ENCODE measurements around the gene S100A16. TPM values are rescaled to one million over a fixed set of nuclear protein-coding genes. Genes with fewer than 3 reads are reported as not detected.
A peak's percentile ranks its signal among the peaks of the same experiment; 100 is the strongest.
"Not testable (repeated sequence)": the region's sequence is repeated elsewhere in the genome, so short reads cannot be mapped to it uniquely, and the experiment has no call there.

Gene S100A16
- total and polyA plus RNA-seq, 5 experiments from 2014 or later: not detected

DNA sequence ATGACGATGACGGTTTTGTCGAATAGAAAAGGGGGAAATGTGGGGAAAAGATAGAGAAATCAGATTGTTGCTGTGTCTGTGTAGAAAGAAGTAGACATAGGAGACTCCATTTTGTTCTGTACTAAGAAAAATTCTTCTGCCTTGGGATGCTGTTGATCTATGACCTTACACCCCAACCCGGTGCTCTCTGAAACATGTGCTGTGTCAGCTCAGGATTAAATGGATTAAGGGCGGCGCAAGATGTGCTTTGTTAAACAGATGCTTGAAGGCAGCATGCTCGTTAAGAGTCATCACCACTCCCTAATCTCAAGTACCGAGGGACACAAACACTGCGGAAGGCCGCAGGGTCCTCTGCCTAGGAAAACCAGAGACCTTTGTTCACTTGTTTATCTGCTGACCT lies 37.4 kb downstream of the S100A16 start:
- ATAC-seq, DNase-seq, H3K4me3 Mint-ChIP-seq, H3K4me1 Mint-ChIP-seq, H3K9me3 Mint-ChIP-seq, H3K36me3 Mint-ChIP-seq: not testable (repeated sequence)
- POLR2A ChIA-PET: interaction anchor here (0.6 kb wide), 1 partner anchor 13 kb away, joined by 3 read pairs; no protein-coding TSS in a partner anchor
- Mint-ChIP-seq H3K27me3 (peaks cover 7 to 33% (median 15%) of the 10 kb centered on the region in 5 donors), H3K27ac (peak overlapping the region in 1 of 10 donors; percentile 44)

DNA sequence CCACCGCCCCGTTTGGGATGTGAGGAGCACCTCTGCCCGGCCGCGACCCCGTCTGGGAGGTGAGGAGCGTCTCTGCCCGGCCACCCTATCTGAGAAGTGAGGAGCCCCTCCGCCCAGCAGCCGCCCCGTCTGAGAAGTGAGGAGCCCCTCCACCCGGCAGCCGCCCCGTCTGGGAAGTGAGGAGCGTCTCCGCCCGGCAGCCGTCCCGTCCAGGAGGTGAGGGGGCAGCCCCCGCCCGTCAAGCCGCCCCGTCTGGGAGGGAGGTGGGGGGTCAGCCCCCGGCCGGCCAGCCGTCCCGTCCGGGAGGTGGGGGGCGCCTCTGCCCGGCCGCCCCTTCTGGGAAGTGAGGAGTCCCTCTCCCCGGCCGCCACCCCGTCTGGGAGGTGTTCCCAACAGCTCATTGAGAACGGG lies 37.9 kb downstream of the S100A16 start:
- H3K9me3 Mint-ChIP-seq, H3K4me1 Mint-ChIP-seq, ATAC-seq, DNase-seq, H3K4me3 Mint-ChIP-seq, H3K36me3 Mint-ChIP-seq, POLR2A ChIA-PET: not testable (repeated sequence)
- Mint-ChIP-seq H3K27me3 (peaks cover 7 to 33% (median 15%) of the 10 kb centered on the region in 5 donors), H3K27ac (peak overlapping the region in 1 of 10 donors; percentile 44)

DNA sequence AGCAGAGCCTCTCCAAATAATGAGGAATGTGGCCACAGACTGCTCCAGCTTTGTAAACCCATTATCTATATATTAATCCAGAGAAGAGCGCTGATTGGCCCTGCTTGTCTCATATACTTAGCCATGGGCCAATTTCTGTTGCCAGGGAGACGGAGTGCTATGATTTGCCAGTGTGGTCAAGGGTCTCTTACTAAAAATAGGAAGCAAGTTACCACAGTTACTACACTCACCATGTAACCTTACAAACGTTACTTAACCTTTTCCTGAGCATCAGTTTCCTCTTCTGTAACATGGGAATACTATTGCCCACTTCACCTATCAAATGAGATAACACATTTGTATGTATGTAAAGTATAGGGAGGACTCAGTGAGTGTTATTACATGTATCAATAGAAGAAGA lies 39.6 kb downstream of the S100A16 start:
- POLR2A ChIA-PET: interaction anchor here (5.8 kb wide), 1 partner anchor 37 kb away, joined by 44 read pairs; the partner anchor contains the start of gene S100A6
- Mint-ChIP-seq H3K36me3 (no peaks in the 10 kb centered on the region), H3K27ac (no peak overlapping the region), H3K4me3 (no peak overlapping the region), H3K9me3 (no peaks in the 10 kb centered on the region), H3K27me3 (peaks cover 7 to 25% (median 11%) of the 10 kb centered on the region in 5 donors), H3K4me1 (peaks cover 6 to 13% (median 7%) of the 10 kb centered on the region in 4 donors)
- ATAC-seq: no peak
- no peak for DNase-seq

DNA sequence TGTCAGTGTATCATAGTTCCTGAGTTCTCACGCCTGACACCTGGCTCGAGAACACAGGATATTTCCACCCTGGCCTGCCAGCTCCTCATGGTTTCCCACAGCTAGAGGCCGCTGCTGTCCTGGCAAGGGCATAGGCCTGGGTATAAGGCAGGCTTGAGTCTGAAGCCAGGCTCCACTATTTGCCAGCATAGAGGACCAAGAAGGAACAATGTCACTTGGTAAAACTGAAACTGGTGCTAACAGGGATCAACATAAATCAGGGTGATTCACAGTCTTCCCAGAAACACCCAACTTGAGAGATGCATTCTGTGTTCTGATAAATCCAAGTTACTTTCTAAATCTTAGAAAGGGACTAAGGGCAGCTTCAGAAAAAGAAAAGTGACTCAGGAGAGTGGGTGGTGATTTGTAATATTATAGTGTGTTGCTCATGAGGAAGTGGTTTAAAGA lies 40.3 kb downstream of the S100A16 start:
- Mint-ChIP-seq H3K27me3 (peaks cover 2 to 18% (median 4%) of the 10 kb centered on the region in 5 donors), H3K4me1 (peaks cover 10 to 20% (median 13%) of the 10 kb centered on the region in 4 donors), H3K36me3 (no peaks in the 10 kb centered on the region), H3K4me3 (no peak overlapping the region), H3K27ac (peak overlapping the region in 2 of 10 donors; percentile 9 to 10), H3K9me3 (no peaks in the 10 kb centered on the region)
- ATAC-seq (peak; percentile 82 to 87), DNase-seq (peak in 9 of 10 donors; percentile 25 to 77 (median 39))
- POLR2A ChIA-PET: interaction anchor here (1.8 to 5.8 kb wide), 2 partner anchors 36 to 40 kb away, joined by 8 to 44 read pairs; partner anchors contain the start of gene S100A6

DNA sequence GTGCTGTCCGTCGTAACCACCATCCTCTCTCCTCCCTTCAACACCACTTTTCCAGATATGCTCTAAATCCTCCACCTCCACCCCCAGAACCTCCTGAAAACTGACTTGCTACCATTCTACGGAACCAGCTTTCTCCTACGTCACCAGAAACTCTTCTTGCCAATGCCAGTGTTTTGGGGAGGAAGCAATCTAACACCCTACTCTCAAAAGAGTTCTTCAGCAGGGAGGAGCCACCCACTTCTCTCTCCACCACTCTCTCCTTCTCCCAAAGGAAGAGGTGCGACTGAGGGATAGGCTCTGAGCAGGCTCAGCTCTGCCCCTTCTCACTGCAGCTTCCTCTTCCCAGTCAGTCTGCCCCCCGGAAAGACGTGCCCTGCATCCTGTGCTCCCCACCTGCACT lies 41.2 kb downstream of the S100A16 start:
- Mint-ChIP-seq H3K9me3 (no peaks in the 10 kb centered on the region), H3K4me3 (no peak overlapping the region), H3K27ac (peak overlapping the region in 2 of 10 donors; percentile 25 to 29), H3K27me3 (peaks cover 0 to 12% (median 4%) of the 10 kb centered on the region in 5 donors), H3K4me1 (peaks cover 11 to 27% (median 19%) of the 10 kb centered on the region in 4 donors), H3K36me3 (no peaks in the 10 kb centered on the region)
- no peak for DNase-seq
- ATAC-seq: no peak
- POLR2A ChIA-PET: interaction anchor here (1.8 to 5.8 kb wide), 2 partner anchors 36 to 39 kb away, joined by 8 to 44 read pairs; partner anchors contain the start of gene S100A6

DNA sequence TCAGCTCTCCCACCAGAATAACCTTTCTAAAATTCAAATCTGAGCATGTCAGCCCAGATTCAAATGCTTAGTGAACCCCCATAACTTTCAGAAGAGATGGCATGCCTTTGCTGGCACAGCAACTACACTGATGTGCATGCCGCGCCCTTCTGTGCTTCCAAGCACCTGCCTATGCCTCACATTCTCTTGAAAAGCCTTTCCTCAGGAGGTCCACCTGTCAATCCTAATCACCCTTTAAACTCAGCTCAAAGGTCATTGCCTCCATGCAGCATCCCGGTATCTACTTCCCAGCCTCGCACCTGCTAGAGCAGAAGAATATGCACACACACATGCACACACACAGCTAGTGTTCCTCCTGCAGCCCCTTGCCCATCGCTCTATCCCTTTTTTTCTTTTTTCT lies 42.1 kb downstream of the S100A16 start:
- POLR2A ChIA-PET: interaction anchor here (1.0 to 5.8 kb wide), 2 partner anchors 11 to 35 kb away, joined by 4 to 44 read pairs; partner anchors contain the start of gene S100A6
- H3K27me3 Mint-ChIP-seq: peaks cover 0 to 12% (median 3%) of the 10 kb centered on the region in 5 donors
- H3K4me1 Mint-ChIP-seq: peaks cover 14 to 34% (median 27%) of the 10 kb centered on the region in 4 donors
- DNase-seq (no peak), ATAC-seq (no peak)
- H3K36me3 Mint-ChIP-seq: no peaks in the 10 kb centered on the region
- no peak overlapping the region for H3K4me3 Mint-ChIP-seq
- H3K9me3 Mint-ChIP-seq: no peaks in the 10 kb centered on the region
- H3K27ac Mint-ChIP-seq: peak overlapping the region in 1 of 10 donors; percentile 20

DNA sequence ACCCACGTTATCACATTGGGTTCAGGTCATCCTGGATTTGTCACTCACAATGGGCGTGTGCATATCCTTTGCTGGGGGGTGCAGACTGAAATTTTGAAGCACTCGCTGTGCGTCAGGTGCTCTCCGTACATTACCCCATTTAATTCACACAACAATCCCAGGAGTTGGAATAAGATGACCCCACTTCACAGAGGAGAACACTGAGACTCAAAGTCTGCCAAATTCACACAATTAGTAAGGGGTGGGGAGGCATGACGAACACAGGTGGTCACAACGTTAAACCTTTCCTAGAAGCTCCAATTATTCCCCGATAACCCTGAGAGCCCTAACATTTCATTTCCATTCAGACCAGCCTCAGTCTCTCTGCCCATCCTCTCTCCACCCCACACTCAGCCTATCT lies 43.5 kb downstream of the S100A16 start:
- Mint-ChIP-seq H3K4me3 (peak overlapping the region in 2 of 10 donors; percentile 12 to 50), H3K9me3 (no peaks in the 10 kb centered on the region), H3K27ac (no peak overlapping the region), H3K36me3 (no peaks in the 10 kb centered on the region), H3K27me3 (peaks cover 0 to 12% (median 3%) of the 10 kb centered on the region in 5 donors), H3K4me1 (peaks cover 16 to 41% (median 30%) of the 10 kb centered on the region in 4 donors)
- DNase-seq (no peak), ATAC-seq (no peak)
- POLR2A ChIA-PET: interaction anchor here (1.4 to 5.8 kb wide), 5 partner anchors 25 to 67 kb away, joined by 5 to 44 read pairs (median 13); partner anchors contain the start of genes S100A4 and S100A6

DNA sequence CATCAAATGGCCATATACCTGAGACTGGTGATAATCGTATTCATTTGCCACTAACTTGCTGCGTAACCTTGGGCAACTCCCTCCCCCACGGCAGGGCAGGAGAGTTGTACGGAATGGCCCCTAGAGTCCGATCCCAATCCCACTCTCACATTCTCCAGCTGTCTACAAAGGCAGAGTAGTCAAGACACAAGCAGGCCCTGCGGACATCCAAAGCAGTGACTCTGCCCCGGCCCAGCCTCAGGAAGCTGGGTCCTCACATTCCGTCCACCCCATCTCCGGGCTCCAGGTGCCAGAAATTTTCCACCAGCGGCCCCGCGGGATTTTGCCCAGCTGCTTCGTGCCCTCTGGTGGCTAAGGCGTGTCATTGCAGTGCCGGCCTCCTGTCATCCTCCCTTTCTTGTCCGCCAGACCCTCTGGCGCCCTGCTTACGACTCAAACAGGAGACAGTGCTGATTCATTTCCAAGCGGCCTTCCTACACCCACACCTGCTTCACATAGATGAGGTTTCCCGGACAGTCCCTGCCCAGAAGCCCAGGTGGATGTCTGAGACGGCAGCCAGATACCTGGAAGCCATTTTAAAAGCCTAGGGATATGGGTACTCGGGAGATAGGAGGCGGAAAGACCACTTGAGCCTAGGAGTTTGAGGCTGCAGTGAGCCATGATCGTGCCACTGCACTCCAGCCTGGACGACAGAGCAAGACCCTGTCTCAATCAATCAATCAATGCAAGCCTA lies 44.4 kb downstream of the S100A16 start:
- Mint-ChIP-seq H3K4me1 (peaks cover 16 to 41% (median 30%) of the 10 kb centered on the region in 4 donors), H3K9me3 (no peaks in the 10 kb centered on the region), H3K36me3 (no peaks in the 10 kb centered on the region), H3K27me3 (peaks cover 0 to 12% (median 3%) of the 10 kb centered on the region in 5 donors), H3K4me3 (peak overlapping the region; percentile 39 to 76 (median 66)), H3K27ac (peak overlapping the region in 9 of 10 donors; percentile 7 to 91 (median 77))
- DNase-seq (peak; percentile 63 to 87 (median 75)), ATAC-seq (peak; percentile 62 to 64)
- POLR2A ChIA-PET: interaction anchor here (1.1 to 5.8 kb wide), 6 partner anchors 22 to 58 kb away, joined by 3 to 44 read pairs (median 10); partner anchors contain the start of genes S100A4 and S100A6

DNA sequence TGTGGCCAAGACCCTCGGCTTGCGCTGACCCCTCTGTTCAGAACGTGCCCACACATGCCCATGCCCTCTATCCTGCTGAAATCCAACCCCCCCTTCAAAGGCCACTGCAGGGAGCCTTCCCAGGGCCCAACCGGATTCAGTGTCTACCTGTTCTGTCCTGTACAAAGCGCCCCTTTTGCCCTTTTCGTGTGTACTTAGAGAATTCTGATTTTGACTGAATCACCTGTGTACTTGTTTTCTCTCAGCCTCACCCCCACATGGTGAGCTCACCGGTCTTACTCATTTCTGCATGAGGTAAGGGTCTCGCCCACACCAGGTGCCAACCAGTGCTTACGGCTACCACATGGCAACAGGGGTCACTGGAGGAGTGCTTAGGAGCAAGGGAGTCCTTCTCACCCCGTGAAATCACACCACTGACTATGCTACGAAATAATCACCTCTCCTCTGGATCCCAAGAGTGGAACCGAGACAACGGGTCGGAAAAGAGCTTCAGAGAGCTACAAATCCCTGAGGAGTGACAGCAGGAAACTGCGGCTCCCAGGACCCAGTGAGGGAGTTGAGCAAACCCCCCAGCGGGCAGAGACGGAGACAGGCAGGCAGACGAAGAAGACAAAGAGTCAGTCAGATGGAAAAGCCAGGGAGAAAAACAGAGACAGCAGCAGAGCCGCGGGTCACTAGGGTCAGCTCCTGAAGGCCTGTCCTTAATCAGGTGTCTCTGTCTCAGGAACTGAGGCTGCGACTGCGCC lies 45.1 kb downstream of the S100A16 start:
- no peaks in the 10 kb centered on the region for H3K36me3 Mint-ChIP-seq
- peaks cover 0 to 12% (median 3%) of the 10 kb centered on the region in 5 donors for H3K27me3 Mint-ChIP-seq
- H3K9me3 Mint-ChIP-seq: no peaks in the 10 kb centered on the region
- peaks cover 16 to 37% (median 30%) of the 10 kb centered on the region in 4 donors for H3K4me1 Mint-ChIP-seq
- POLR2A ChIA-PET: interaction anchor here (1.1 to 5.8 kb wide), 6 partner anchors 21 to 57 kb away, joined by 3 to 44 read pairs (median 10); partner anchors contain the start of genes S100A4 and S100A6
- H3K27ac Mint-ChIP-seq: peak overlapping the region in 5 of 10 donors; percentile 7 to 77 (median 60)
- ATAC-seq (no peak), DNase-seq (no peak)
- H3K4me3 Mint-ChIP-seq: peak overlapping the region in 3 of 10 donors; percentile 14 to 48 (median 30)

DNA sequence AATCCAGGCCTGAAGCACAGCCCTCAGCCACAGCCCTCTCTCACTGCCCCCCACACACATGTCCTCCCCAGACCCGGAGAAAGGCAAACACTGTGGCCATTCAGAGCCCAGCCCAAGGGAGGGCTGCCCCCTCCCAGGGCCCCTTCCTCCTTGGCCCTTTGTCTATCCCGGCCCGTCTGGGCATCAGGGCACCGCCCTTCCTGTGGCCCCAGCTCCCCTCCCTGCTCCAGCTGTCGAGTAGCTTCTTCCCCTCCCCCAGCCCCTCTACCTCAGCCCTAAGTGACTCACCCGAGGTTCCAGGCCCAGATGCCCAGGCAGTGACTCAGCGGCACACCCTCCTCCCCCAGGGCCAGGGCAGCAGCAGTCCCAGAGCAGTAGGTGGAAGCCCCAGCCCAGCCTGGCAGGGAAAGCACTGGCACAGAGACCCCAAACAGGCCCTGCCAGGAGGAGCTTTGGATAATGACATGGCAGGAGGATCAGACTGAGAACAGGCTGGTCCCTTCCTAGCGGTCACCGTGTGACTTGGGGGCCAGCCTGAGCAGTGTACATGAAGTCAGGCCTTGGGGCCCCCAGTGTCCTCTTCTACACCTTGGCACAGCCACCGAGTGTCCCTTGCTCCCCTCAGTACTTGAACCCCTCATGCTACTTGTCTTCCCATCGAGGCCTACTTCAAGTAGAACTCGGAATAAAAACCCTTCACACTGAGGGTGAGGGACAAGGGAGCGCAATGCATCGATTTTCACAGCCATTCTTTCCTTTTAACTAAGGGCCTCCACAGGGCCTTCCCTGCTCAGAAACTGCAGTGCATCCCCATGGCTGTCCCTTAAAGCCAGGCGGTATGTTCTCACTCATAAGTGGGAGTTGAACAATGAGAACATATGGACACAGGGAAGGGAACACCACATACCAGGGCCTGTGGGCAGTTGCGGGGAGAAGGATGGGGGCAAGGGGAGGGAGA lies 46.2 kb downstream of the S100A16 start:
- peak in 4 of 10 donors; percentile 21 to 81 (median 52) for DNase-seq
- H3K4me1 Mint-ChIP-seq: peaks cover 16 to 33% (median 30%) of the 10 kb centered on the region in 4 donors
- ATAC-seq: peak; percentile 62 to 85
- peak overlapping the region in 8 of 10 donors; percentile 40 to 96 (median 68) for H3K27ac Mint-ChIP-seq
- H3K27me3 Mint-ChIP-seq: peaks cover 0 to 9% (median 2%) of the 10 kb centered on the region in 5 donors
- no peaks in the 10 kb centered on the region for H3K36me3 Mint-ChIP-seq
- no peaks in the 10 kb centered on the region for H3K9me3 Mint-ChIP-seq
- POLR2A ChIA-PET: interaction anchor here (0.6 to 4.1 kb wide), 8 partner anchors 21 to 67 kb away, joined by 3 to 25 read pairs (median 6); partner anchors contain the start of genes CHTOP, S100A4, S100A5 and S100A6
- peak overlapping the region in 6 of 10 donors; percentile 9 to 71 (median 52) for H3K4me3 Mint-ChIP-seq

All from naive thymus-derived CD8-positive, alpha-beta T cell (primary cell).